Upper lobe of right lung (tissue), 1 donor: ENCODE results near the gene FOSL2. TPM values are rescaled to one million over a fixed set of nuclear protein-coding genes. Genes with fewer than 3 reads are reported as not detected.

Experiments
- ATAC-seq: fragments of 200-7000 bp; cut with Tn5 transposase; one replicate; pipeline ENCODE4 v1.9.1; 2020; ENCODE audit warnings: mild to moderate bottlenecking, moderate library complexity
- DNase-seq: peaks from one replicate; pipeline ENCODE4 v3.0.0-alpha.2; 2020
- H3K27ac ChIP-seq: fragments of 200-600 bp; one replicate; pipeline ENCODE4 v1.8.0; 2022
- H3K27me3 ChIP-seq: fragments of 200-600 bp; one replicate; pipeline ENCODE4 v1.8.0; 2022; ENCODE audit warnings: mild to moderate bottlenecking
- H3K36me3 ChIP-seq: fragments of 200-600 bp; one replicate; pipeline ENCODE4 v1.8.0; 2022
- H3K4me1 ChIP-seq: fragments of 200-600 bp; one replicate; pipeline ENCODE4 v1.8.0; 2022
- H3K4me3 ChIP-seq: fragments of 200-600 bp; one replicate; pipeline ENCODE4 v1.8.0; 2022; ENCODE audit warnings: mild to moderate bottlenecking
- H3K9me3 ChIP-seq: fragments of 200-600 bp; one replicate; pipeline ENCODE4 v1.8.0; 2022
- CTCF ChIP-seq: fragments of 200-600 bp; IDR thresholded peaks from one replicate; pipeline ENCODE4 v1.8.0; 2022; ENCODE audit warnings: antibody characterized with exemption
- intact Hi-C: fragments of 100-400 bp; cut with DNase I; formaldehyde crosslinking; loops from one replicate; pipeline ENCODE4 v1.11.0; 2022
- long read RNA-seq: library from polyadenylated mRNA; unstranded; transcript quantifications from one replicate; pipeline ENCODE4 v2.0.0, GENCODE V29; 2021
- total RNA-seq: library from RNA; stranded (reverse); fragmentation: NEBNext Ultra II Directional; extraction: Animal tissue kit (Norgen Biotek cat#: 25700); gene quantifications from one replicate; pipeline ENCODE4 v1.2.1, GENCODE V29; 2021
- donor health status: DM: no; HTN: yes; CAD: no; lungs with severe emphysema.

FOSL2 gene
- total RNA-seq: 123 TPM
- long read RNA-seq, full-length matches to known transcripts: 81 of 162 reads
- long read RNA-seq, partial matches to known transcripts: 7 of 162 reads
- long read RNA-seq, other reads (novel, unspliced or antisense): 74 of 162 reads

GRCh38 chr2:28392297-28393113 is at the start of gene FOSL2:
FOSL2 (plus strand) TSS chr2:28392858; CDS start chr2:28393721, 863 bp downstream.
- peak within 1 kb of the TSS; percentile 95 for H3K4me3 ChIP-seq
- H3K27ac ChIP-seq: peak within 1 kb of the TSS; percentile 99
- H3K27me3 ChIP-seq: no peaks in the 10 kb centered on the region
- intact Hi-C loops: no loop called here
- no peak for TF ChIP-seq CTCF
- H3K9me3 ChIP-seq: no peaks in the 10 kb centered on the region
- ATAC-seq (peak; percentile 86), DNase-seq (peak; percentile 98)
- no peaks in the 10 kb centered on the region for H3K36me3 ChIP-seq
- H3K4me1 ChIP-seq: peaks cover 7% of the 10 kb centered on the region

GRCh38 chr2:28343184-28343942 is 49.3 kb upstream of the FOSL2 start:
- Histone ChIP-seq H3K9me3 (no peaks in the 10 kb centered on the region), H3K27ac (peak overlapping the region; percentile 34), H3K27me3 (no peaks in the 10 kb centered on the region), H3K36me3 (no peaks in the 10 kb centered on the region), H3K4me1 (peaks cover 17% of the 10 kb centered on the region), H3K4me3 (no peak overlapping the region)
- no peak for DNase-seq
- ATAC-seq: peak; percentile 13
- intact Hi-C loops: no loop called here
- TF ChIP-seq CTCF: no peak

- peak; percentile 40 for DNase-seq
- Histone ChIP-seq H3K27ac (no peak overlapping the region), H3K27me3 (no peaks in the 10 kb centered on the region), H3K4me1 (peaks cover 13% of the 10 kb centered on the region), H3K36me3 (no peaks in the 10 kb centered on the region), H3K9me3 (no peaks in the 10 kb centered on the region), H3K4me3 (no peak overlapping the region)
- intact Hi-C loops: no loop called here
- TF ChIP-seq CTCF: no peak
- ATAC-seq: no peak
Measured at GRCh38 chr2:28343971-28344715, 48.5 kb upstream of the FOSL2 start.

- H3K4me1 ChIP-seq: peaks cover 13% of the 10 kb centered on the region
- H3K4me3 ChIP-seq: no peak overlapping the region
- no peaks in the 10 kb centered on the region for H3K9me3 ChIP-seq
- intact Hi-C loops: no loop called here
- ATAC-seq: no peak
- peak; percentile 56 for DNase-seq
- no peak overlapping the region for H3K27ac ChIP-seq
- no peaks in the 10 kb centered on the region for H3K27me3 ChIP-seq
- H3K36me3 ChIP-seq: no peaks in the 10 kb centered on the region
- no peak for TF ChIP-seq CTCF
Measured at GRCh38 chr2:28344756-28345373, 47.8 kb upstream of the FOSL2 start.

GRCh38 chr2:28345619-28346018 is 47.0 kb upstream of the FOSL2 start:
- intact Hi-C loops: no loop called here
- TF ChIP-seq CTCF: no peak
- Histone ChIP-seq H3K4me1 (peaks cover 13% of the 10 kb centered on the region), H3K9me3 (no peaks in the 10 kb centered on the region), H3K27ac (no peak overlapping the region), H3K27me3 (no peaks in the 10 kb centered on the region), H3K36me3 (no peaks in the 10 kb centered on the region), H3K4me3 (no peak overlapping the region)
- DNase-seq (peak; percentile 40), ATAC-seq (no peak)
